ENCODE results near the gene JHY.

Gene JHY

DNA sequence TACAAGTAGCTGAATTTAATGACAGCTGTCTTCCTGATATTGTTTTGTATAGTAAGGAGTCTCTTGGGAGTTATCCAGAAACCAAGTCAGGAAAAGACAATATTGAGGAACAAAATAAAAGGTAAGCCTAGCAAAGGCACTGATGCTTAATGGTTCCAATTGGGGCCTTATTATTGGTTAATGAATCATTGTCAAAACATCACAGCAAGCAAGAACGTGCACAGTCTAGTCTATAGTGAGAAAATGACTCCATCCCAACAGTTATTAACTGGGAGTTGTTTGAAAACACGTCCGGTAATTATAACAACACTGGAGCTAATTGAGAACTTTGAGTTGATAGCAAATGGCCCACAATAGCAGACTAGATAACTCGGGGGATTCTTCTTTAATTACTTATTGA lies 81.4 kb downstream of the JHY start:
- DNase-seq, result no peak

DNA sequence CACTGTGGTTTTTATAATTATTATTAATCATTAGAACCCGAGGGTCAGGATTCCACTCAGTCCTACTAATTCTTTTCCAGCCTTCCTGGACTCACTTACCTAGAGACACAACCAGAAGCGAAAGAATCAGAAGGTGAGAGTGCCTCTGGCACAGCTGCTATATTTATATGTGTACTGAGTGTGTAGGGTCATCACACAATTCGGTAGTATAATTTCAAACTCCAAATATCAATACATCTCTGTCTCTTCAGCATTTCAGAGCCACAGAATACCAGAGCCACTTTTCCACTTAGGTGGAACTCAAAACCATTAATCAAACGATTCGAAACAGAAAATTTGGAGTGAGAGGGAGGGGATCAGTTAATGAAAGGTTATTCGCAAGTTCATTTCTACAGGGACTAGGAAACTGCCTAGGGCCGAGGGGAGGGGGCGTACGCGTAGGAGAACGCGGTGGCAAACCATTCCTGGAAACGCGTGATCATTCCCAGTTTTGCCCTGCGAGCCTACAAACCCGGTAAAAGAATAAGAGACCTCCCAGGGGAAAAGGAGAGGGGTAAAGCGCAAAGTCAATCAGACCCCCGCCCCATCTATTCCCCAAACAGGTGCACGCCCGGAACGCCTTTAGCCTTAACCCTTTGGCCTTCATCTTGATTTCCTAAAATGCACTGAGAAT lies 93.6 kb downstream of the JHY start:
- DNase-seq, result no peak

DNA sequence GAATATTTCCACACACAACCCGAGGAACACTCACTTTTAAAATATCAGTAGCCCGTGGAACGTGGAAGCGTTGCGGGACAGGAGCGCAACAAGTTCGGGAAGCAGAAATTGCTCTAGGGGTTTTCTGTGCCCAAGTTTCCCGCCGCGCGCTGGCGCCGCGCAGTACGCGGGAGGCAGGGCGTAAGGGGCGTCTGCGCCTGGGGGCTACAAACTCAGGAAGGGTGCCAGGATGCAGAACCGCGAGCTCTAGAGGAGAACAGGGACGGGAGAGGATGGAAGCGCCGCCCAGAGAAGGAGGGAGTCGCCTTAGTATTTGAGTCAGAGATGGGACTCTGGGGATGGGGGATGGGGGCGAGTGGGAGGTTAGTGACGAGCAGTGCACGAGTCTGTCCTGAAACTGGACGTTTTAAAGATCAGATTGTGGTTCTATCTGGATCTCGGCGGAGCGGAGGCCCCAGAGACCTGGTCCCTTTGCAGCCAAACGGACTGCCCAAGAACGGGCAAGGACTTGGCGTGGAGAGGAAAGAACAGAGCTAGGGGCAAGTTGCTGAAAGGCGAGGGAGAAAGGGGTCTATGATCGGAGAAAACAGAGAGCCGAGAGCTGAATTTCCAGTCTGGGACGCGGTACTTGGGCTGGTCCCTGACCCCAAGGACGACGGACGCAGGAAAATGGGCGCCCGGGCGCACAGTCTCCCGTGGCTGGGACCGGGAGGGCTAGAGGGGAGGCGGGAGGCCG lies 94.3 kb downstream of the JHY start:
- no peak for DNase-seq

GRCh38 chr11:122977470-122978298 lies 95.1 kb downstream of the JHY start:
- no peak for DNase-seq

- DNase-seq, result no peak
Measured at GRCh38 chr11:122978299-122978620, 95.7 kb downstream of the JHY start.

DNA sequence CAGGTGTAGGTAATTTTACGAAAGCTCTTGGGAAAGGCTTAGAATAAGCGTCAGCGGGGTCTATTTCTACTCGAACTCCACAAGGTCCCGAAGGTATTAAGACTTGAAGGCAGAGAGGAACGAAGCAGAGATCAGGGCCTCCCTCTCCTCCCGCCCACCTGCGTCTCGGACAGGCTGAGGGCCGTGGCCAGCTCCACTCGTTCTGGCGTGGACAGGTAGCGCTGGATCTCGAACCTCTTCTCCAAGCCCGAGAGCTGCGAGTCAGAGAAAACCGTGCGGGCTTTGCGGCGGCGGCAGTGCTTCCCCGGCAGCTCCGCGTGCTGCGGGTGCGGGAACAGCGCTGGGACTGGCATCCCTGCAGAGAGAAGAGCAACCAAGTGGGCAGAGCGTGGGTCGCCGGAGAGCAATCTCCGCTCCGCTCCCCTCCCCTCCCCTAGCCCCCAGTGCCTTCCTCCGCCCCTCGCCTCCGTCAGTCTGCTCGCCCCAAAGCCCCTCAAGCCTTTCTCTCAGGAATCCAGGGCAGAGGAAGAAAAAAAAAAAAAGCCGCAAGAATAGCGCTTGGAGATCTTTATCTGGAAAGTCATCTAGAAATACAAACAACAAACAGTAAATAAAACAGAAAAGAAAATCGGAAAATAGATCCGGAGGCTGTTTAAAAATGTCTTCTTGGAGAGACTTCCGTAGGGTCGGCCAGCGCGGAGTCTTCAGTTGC lies 96.7 kb downstream of the JHY start:
- DNase-seq, result no peak

DNA sequence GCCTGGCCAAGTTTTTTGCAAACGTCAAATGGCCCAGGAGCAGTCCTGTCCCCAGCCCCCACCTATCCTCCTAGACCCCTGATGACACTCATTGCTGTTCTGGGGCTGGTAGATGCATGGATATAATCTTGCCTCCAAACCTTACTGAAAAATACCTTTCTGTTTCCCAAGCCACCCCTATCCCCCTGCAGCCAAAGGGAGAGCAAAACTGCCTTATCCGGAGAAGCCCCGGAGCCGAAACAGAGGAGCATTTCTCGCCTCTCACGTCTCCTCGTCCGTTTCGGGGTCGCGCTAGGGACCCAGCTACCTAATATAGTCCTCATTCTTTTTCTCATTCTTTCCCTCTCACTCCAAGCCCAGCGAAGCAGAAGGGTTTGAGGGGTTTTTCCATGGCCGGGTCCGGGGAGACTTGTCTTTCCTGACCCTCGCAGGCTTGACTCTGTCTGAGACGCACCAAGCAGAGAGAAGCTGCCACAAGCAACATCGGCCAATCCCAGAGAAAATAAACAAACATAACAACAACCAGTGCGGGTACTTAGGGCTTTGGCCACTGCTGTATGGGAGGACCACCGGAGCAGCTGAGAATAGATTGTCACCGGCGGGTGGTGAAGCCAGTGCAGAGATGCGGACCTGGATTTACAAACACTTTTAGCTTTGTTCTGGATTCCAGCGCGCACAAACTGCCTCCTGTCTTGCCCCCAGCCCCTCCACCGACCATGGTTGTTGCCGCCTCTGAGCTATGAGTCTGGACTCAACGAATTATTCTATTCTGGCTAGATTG lies 97.4 kb downstream of the JHY start:
- DNase-seq, result no peak

GRCh38 chr11:122981388-122982264 lies 99.1 kb downstream of the JHY start, which contains the start of gene BSX:
Gene BSX, minus strand, starts transcription at chr11:122981834. Its CDS starts 163 bp downstream, at chr11:122981671.
- DNase-seq, result peak; percentile 46

DNA sequence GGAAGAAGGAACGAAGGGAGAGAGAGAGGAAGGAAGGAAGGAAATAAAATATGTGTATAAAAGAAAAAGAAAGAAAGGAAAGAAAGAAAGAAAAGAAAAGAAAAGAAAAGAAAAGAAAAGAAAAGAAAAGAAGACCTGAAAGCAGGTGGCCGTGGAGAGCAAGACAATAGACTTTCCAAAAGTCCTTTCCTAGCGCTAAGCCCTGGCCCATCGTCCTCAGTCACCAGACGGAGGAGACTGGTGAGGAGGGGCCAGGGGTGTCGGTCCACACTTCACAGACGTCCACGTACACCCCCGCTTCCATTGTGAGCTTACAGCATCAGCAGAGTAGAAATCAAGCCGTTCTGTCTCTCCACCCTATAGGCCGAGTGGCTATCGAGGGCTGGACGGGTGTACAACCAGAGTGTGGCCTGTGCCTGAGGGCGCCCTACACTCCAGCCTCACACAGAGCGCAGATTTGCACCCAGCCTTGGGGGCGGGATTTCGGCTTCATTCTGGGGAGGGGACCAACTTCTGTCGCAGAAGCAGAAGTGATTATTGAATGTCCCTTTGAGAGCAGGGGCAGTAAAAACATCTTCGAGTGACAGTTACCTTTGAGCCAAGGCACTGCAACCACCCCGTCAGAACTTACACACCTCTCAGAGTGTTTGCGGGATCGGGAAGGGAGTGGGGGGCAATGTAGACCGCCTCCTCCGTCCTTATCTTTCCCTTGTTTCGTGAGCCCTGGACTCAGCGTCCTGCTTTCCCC lies 101.1 kb downstream of the JHY start:
- DNase-seq, result no peak

DNA sequence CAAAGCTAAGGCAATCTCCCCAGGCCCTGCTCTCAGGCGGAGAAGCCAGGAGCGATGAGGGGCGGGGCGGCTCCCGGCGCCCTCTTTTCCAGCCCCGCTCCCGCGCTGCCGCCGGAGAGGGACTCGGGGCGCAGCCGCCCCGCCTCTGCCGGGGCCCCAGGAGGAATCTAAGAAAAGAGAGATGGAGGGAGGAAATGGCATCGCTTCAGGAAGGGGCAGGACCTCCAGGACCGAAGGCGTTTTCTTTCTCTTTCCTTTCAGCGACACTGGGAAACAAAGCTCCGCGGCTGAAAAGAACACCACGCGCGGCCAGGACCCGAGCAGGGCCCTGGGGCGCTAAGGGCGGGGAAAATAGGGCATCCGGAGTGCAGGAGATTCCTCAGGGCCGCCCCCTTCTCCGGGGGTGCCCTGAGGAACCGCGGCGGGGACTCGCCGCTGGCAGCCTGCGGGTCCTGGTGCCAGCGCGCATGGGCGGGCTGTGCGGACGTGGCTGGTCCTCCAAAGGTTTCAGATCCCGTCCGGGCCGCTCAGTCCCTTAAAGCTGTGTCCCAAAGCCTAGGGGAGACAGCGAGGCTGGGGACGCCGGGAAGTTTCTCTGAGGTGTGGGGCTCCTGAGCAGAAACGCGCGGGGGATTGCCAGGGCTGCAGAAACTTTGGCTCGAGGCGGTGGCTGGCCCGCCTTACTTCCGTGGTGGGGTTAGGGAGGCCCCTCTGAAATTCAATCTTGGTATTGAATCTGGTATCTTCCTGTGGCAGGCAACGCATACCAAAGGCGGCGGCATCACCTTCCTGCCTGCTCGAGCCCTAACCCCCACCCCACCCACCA lies 101.8 kb downstream of the JHY start:
- no peak for DNase-seq

- no peak for DNase-seq
Measured at GRCh38 chr11:122995526-122995925, 113.0 kb downstream of the JHY start.

GRCh38 chr11:122998727-122999366 lies 116.3 kb downstream of the JHY start:
- no peak for DNase-seq

DNA sequence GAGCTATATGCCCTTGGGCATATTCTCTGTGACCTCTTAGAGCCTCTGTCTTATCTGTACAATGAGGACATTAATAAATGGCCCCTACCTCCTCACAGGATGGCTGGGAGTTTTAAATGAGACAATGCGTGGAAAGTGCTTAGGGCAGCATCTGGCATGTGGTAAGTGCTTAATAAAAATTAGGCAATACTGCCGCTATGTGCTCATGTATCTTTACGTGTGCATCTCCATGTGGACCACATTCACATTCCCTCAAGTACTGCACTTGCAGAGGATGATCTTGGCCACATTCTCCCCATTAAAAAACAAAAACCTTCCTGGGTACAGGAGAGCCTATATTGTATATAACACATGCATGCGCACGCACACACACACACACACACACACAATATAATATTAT lies 118.2 kb downstream of the JHY start:
- DNase-seq, result no peak

- DNase-seq, result no peak
Measured at GRCh38 chr11:123006860-123007542, 124.4 kb downstream of the JHY start.
